Right lobe of liver (tissue), 6 donors: ENCODE results near the gene PARVA. TPM values are rescaled to one million over a fixed set of nuclear protein-coding genes. Genes with fewer than 3 reads are reported as not detected.

Experiments used
- ATAC-seq, 4 donors: fragments of 200-7000 bp; cut with Tn5 transposase; one replicate each; pipeline ENCODE4 v1.9.1; 2020; ENCODE audit warnings: mild to moderate bottlenecking in 4 of 4, moderate library complexity in 4 of 4
- DNase-seq, 3 donors: peaks; one replicate each; pipeline ENCODE4 v3.0.0-alpha.2; 2020
- H3K27ac ChIP-seq, 3 donors: fragments of 200-600 bp; one replicate each; pipeline ENCODE4 v1.8.0; 2022
- H3K27me3 ChIP-seq, 2 donors: fragments of 200-600 bp; one replicate each; pipeline ENCODE4 v1.8.0; 2022
- H3K36me3 ChIP-seq, 4 donors: fragments of 200-600 bp; sonication (generic) in 1 of 4; one replicate each; pipeline versions ENCODE4 v1.5.1 to v1.8.0; 2017 to 2022; ENCODE audit warnings: control low read depth in 1 of 4
- H3K4me1 ChIP-seq, 4 donors: fragments of 200-600 bp; sonication (generic) in 1 of 4; one replicate each; pipeline versions ENCODE4 v1.5.1 to v1.8.0; 2017 to 2022; ENCODE audit warnings: control low read depth in 1 of 4
- H3K4me3 ChIP-seq, 3 donors: fragments of 200-600 bp; one replicate each; pipeline ENCODE4 v1.8.0; 2022
- H3K9me3 ChIP-seq, 4 donors: fragments of 200-600 bp; sonication (generic) in 1 of 4; one replicate each; pipeline versions ENCODE4 v1.5.1 to v1.8.0; 2017 to 2022; ENCODE audit warnings: control low read depth in 1 of 4
- POLR2A ChIP-seq: fragments of 450-650 bp; IDR thresholded peaks from one replicate; pipeline ENCODE4 v1.6.1; 2017; ENCODE audit warnings: antibody characterized with exemption, mild to moderate bottlenecking
- WGBS: methylation state at CpG from one replicate; pipeline ENCODE4 v1.1.6; 2018; ENCODE audit warnings: low coverage, low lambda C conversion rate; ENCODE audit not compliant: insufficient coverage; ENCODE audit errors: missing lambda C conversion rate; 5-methylcytosine and 5-hydroxymethylcytosine counted together
- intact Hi-C, 2 donors: fragments of 100-400 bp; cut with DNase I; formaldehyde crosslinking; loops; one replicate each; pipeline versions ENCODE4 v1.11.2 to v1.14.1; 2022
- long read RNA-seq: library from polyadenylated mRNA; unstranded; transcript quantifications from one replicate; pipeline ENCODE4 v2.0.0, GENCODE V29; 2019
- total RNA-seq, 6 experiments: library from RNA; depleted of rRNA in 2 of 6; stranded (reverse); fragments of >200 nt in 2 of 6; fragmentation: NEBNext Ultra II Directional in 3 of 6; extraction: Animal tissue kit (Norgen Biotek cat#: 25700) in 3 of 6; gene quantifications; one replicate each; pipeline versions ENCODE4 v1.1.0 to v1.2.4, GENCODE V29; 2016 to 2023
- TF ChIP-seq, protein P1 (sequence below), 4 donors: fragments of 200-600 bp in 3 of 4; fragments of 450-650 bp in 1 of 4; IDR thresholded peaks; one replicate each; pipeline versions ENCODE4 v1.5.1 to v1.8.0; 2016 to 2022; ENCODE audit warnings: antibody characterized with exemption in 4 of 4, mild to moderate bottlenecking in 2 of 4
- donor health status: DM: no; HTN: yes; CAD: no.
- donor health status: DM: no; HTN: no; CAD: no.
- donor health status: DM: no; HTN: no; CAD: no.
- donor health status: DM: no; HTN: yes; CAD: no.
- donor health status: DM: no; HTN: yes; CAD: no.

PARVA gene, protein sequence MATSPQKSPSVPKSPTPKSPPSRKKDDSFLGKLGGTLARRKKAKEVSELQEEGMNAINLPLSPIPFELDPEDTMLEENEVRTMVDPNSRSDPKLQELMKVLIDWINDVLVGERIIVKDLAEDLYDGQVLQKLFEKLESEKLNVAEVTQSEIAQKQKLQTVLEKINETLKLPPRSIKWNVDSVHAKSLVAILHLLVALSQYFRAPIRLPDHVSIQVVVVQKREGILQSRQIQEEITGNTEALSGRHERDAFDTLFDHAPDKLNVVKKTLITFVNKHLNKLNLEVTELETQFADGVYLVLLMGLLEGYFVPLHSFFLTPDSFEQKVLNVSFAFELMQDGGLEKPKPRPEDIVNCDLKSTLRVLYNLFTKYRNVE
- total RNA-seq: 10 to 100 TPM; 11.1 to 27.5 (median 21.8) TPM
- long read RNA-seq, full-length matches to known transcripts: 8 of 14 reads
- long read RNA-seq, partial matches to known transcripts: 1 of 14 reads
- long read RNA-seq, other reads (novel, unspliced or antisense): 5 of 14 reads

DNA sequence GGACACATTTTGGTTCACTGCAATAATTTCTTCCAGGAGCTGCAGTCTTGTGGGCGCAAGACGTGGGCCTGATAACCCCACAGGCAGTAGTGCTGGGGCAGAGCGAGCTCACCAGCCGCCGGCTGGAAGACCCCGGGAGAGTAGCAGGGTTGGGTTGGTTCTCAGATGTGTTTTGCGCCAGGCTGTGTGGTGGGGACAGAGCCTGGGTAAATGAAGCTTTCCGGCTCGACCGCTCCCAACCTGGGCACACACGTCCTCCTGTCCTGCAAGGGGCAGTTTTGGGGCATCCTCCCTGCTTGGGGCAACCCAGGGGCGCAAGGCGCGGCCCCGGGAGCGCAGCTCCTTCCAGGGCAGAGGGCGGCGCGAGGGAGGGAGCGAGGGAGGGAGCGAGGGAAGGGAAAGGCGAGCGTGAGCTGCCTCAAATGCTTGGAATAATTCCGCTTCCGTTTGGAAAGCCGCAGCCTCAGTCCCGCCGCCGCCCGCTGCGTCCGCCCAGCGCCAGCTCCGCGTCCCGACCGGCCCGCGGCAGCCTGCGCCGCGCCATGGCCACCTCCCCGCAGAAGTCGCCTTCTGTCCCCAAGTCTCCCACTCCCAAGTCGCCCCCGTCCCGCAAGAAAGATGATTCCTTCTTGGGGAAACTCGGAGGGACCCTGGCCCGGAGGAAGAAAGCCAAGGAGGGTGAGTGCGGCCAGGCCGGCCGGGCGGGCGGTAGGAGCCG, at the start of gene PARVA:
Gene PARVA (plus strand): TSS at position 466 of the 718 bp plus-strand sequence. CDS start 77 bp downstream, at position 543.
- DNase-seq: peak; percentile 64 to 71 (median 69)
- no peaks in the 10 kb centered on the region for H3K36me3 ChIP-seq
- WGBS: 1% methylated on average over 29 of the region's 55 CpGs
- intact Hi-C loops: no loop called here
- TF ChIP-seq, protein P1, sequence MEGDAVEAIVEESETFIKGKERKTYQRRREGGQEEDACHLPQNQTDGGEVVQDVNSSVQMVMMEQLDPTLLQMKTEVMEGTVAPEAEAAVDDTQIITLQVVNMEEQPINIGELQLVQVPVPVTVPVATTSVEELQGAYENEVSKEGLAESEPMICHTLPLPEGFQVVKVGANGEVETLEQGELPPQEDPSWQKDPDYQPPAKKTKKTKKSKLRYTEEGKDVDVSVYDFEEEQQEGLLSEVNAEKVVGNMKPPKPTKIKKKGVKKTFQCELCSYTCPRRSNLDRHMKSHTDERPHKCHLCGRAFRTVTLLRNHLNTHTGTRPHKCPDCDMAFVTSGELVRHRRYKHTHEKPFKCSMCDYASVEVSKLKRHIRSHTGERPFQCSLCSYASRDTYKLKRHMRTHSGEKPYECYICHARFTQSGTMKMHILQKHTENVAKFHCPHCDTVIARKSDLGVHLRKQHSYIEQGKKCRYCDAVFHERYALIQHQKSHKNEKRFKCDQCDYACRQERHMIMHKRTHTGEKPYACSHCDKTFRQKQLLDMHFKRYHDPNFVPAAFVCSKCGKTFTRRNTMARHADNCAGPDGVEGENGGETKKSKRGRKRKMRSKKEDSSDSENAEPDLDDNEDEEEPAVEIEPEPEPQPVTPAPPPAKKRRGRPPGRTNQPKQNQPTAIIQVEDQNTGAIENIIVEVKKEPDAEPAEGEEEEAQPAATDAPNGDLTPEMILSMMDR (IDR thresholded peaks at IDR 0.05): peak in 1 of 4 donors; percentile 16
- no peak for TF ChIP-seq POLR2A
- H3K27me3 ChIP-seq: no peaks in the 10 kb centered on the region
- H3K4me3 ChIP-seq: peak within 1 kb of the TSS; percentile 56 to 74 (median 67)
- H3K4me1 ChIP-seq: no peaks in the 10 kb centered on the region
- peak within 1 kb of the TSS; percentile 88 to 93 (median 89) for H3K27ac ChIP-seq
- ATAC-seq: peak; percentile 77 to 82 (median 79)
- H3K9me3 ChIP-seq: no peaks in the 10 kb centered on the region

DNA sequence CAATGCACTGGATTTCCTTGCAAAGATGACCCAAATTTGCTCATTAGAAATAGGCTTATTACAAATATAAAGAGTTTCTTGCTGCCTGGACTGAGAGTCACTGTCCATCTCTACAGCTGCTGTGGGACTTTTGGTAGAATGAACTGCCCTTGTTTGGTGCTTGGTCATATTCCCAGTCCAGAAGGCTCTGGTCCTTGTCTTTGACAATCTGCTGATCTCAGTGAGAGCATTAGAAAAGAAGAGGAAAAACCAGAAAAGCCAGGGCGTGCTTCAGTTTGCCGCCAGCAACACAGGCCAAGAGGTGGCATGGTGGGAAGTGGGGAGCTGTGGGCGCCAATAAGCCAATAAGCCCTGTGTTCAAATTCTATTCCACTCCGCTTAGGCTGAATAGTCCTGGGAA, 48.2 kb upstream of the PARVA start:
- ATAC-seq (no peak), DNase-seq (no peak)
- TF ChIP-seq, protein P1 (IDR thresholded peaks at IDR 0.05): no peak
- TF ChIP-seq POLR2A: no peak
- H3K27ac ChIP-seq: no peak overlapping the region
- no peaks in the 10 kb centered on the region for H3K36me3 ChIP-seq
- H3K4me1 ChIP-seq: no peaks in the 10 kb centered on the region
- WGBS: 78% methylated on average over 4 of the region's 4 CpGs
- H3K27me3 ChIP-seq: no peaks in the 10 kb centered on the region
- H3K9me3 ChIP-seq: no peaks in the 10 kb centered on the region
- intact Hi-C loops: no loop called here
- no peak overlapping the region for H3K4me3 ChIP-seq

DNA sequence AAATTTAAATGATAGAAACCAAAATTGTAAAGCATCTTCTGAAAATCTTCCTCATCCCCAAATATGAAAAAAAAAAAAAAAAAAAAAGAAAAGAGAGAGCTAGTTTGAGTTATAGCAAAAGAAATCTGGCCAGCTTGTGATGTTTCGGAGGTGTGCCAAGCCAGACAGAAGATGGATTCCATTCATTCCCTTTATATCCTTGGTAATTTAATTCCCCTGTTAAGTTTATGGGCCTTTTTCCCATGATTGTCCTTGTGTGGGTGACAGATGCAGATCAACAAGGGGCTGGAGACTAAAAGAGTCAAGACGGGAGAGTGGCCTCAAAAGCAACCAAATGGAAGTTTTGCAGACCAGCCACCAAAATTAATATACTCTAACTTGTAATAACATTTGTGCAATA, 47.6 kb upstream of the PARVA start:
- TF ChIP-seq POLR2A: no peak
- TF ChIP-seq, protein P1 (IDR thresholded peaks at IDR 0.05): no peak
- no peak overlapping the region for H3K27ac ChIP-seq
- H3K4me1 ChIP-seq: no peaks in the 10 kb centered on the region
- intact Hi-C loops: no loop called here
- H3K27me3 ChIP-seq: no peaks in the 10 kb centered on the region
- ATAC-seq: no peak
- DNase-seq: no peak
- no peaks in the 10 kb centered on the region for H3K9me3 ChIP-seq
- 79% methylated on average over 2 of the region's 2 CpGs for WGBS
- no peaks in the 10 kb centered on the region for H3K36me3 ChIP-seq
- H3K4me3 ChIP-seq: no peak overlapping the region

DNA sequence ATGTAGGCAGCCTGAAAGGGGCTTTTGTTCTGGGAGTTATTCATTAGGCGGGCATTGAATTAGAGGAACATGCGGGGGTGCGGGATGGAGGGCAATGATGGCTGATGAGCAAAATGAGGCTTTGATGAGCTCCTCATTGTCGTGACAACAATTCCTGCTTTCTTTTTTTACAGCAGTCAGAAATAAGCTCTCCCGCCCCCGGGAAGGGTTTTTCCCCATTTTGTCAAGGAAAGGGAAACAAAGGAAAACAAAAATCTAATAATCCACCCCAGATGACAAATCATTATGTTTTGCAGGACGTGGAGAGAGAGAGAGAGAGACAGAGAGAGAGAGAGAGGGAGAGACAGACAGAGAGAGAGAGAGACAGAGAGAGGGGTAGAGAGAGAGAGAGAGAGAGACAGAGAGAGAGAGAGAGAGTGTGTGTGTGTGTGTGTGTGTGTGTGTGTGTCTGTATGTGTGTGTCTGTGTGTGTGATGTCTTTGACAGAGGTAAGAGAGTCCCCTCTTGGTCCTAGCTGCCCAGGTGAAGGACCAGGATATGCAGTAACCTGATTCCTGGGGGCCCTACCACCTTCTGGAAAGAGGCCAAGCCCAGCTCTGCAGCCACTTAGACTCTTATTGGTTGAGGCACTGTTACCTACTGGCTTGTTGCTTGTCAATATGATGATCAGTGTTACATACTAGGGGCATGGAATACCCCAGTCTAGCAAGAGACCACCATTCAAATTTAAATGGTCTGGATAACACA, 46.7 kb upstream of the PARVA start:
- DNase-seq: no peak
- Histone ChIP-seq H3K9me3 (no peaks in the 10 kb centered on the region), H3K27me3 (no peaks in the 10 kb centered on the region), H3K4me3 (no peak overlapping the region), H3K36me3 (no peaks in the 10 kb centered on the region), H3K27ac (no peak overlapping the region), H3K4me1 (no peaks in the 10 kb centered on the region)
- WGBS: 61% methylated on average over 7 of the region's 7 CpGs
- TF ChIP-seq, protein P1 (IDR thresholded peaks at IDR 0.05): no peak
- no peak for TF ChIP-seq POLR2A
- ATAC-seq: no peak
- intact Hi-C loops: no loop called here
